Left ventricle myocardium inferior (tissue), 1 donor: ENCODE measurements around the gene CDH4. TPM values are rescaled to one million over a fixed set of nuclear protein-coding genes. Genes with fewer than 3 reads are reported as not detected.

ENCODE experiments used
- DNase-seq: peaks from one replicate; pipeline ENCODE4 v3.0.0-alpha.2; 2020
- H3K27ac ChIP-seq: fragments of 200-600 bp; replicated peaks from 2 replicates; pipeline ENCODE4 v1.8.0; 2021
- H3K27me3 ChIP-seq: fragments of 200-600 bp; 2 replicates; pipeline ENCODE4 v1.8.0; 2021; ENCODE audit warnings: low read depth
- H3K36me3 ChIP-seq: fragments of 200-600 bp; 2 replicates; pipeline ENCODE4 v1.8.0; 2021
- H3K4me1 ChIP-seq: fragments of 200-600 bp; 2 replicates; pipeline ENCODE4 v1.8.0; 2021
- H3K4me3 ChIP-seq: fragments of 200-600 bp; 2 replicates; pipeline ENCODE4 v1.8.0; 2021; ENCODE audit warnings: mild to moderate bottlenecking, moderate library complexity
- H3K9me3 ChIP-seq: fragments of 200-600 bp; replicated peaks from 2 replicates; pipeline ENCODE4 v1.8.0; 2021
- CTCF ChIP-seq: fragments of 200-600 bp; IDR thresholded peaks from 2 replicates; pipeline ENCODE4 v1.8.0; 2021; ENCODE audit warnings: antibody characterized with exemption, mild to moderate bottlenecking, borderline replicate concordance
- intact Hi-C: fragments of 100-400 bp; cut with micrococcal nuclease; formaldehyde crosslinking; loops from one replicate; pipeline ENCODE4 v1.11.0; 2022
- total RNA-seq: library from RNA; stranded (reverse); fragmentation: NEBNext Ultra II Directional; extraction: Animal tissue kit (Norgen Biotek cat#: 25700); gene quantifications from one replicate; pipeline ENCODE4 v1.2.1, GENCODE V29; 2021
- donor health status: DM: no; HTN: yes; CAD: no; lungs with severe emphysema.

Gene CDH4
- total RNA-seq, 1 donor from 2014 or later: 0.05 TPM

GRCh38 chr20:61297986-61298385 is 45.9 kb downstream of the CDH4 start:
- no peak for TF ChIP-seq CTCF
- no peaks in the 10 kb centered on the region for H3K36me3 ChIP-seq

GRCh38 chr20:61298661-61299060 is 46.6 kb downstream of the CDH4 start:
- Histone ChIP-seq H3K4me1 (no peaks in the 10 kb centered on the region), H3K27me3 (peaks cover 27% of the 10 kb centered on the region), H3K27ac (no peak overlapping the region), H3K36me3 (no peaks in the 10 kb centered on the region), H3K9me3 (no peaks in the 10 kb centered on the region), H3K4me3 (no peak overlapping the region)
- no peak for DNase-seq
- no peak for TF ChIP-seq CTCF
- intact Hi-C loops: no loop called here

More at GRCh38 chr20:61297986-61298385, 45.9 kb downstream of the CDH4 start:
- DNase-seq: no peak
- H3K4me1 ChIP-seq: no peaks in the 10 kb centered on the region
- no peaks in the 10 kb centered on the region for H3K9me3 ChIP-seq
- no peak overlapping the region for H3K4me3 ChIP-seq
- intact Hi-C loops: no loop called here
- H3K27ac ChIP-seq: no peak overlapping the region
- peaks cover 20% of the 10 kb centered on the region for H3K27me3 ChIP-seq

- no peak for DNase-seq
- TF ChIP-seq CTCF: no peak
- intact Hi-C loops: no loop called here
These were observed 47.0 kb downstream of the CDH4 start for GRCh38 chr20:61299104-61299503.

GRCh38 chr20:61299618-61300017 is 47.6 kb downstream of the CDH4 start:
- no peak for DNase-seq
- peaks cover 32% of the 10 kb centered on the region for H3K27me3 ChIP-seq
- H3K4me1 ChIP-seq: no peaks in the 10 kb centered on the region
- no peak overlapping the region for H3K4me3 ChIP-seq
- H3K36me3 ChIP-seq: no peaks in the 10 kb centered on the region
- no peaks in the 10 kb centered on the region for H3K9me3 ChIP-seq
- no peak overlapping the region for H3K27ac ChIP-seq
- no peak for TF ChIP-seq CTCF
- intact Hi-C loops: no loop called here

More at GRCh38 chr20:61299104-61299503, 47.0 kb downstream of the CDH4 start:
- Histone ChIP-seq H3K4me3 (no peak overlapping the region), H3K27me3 (peaks cover 31% of the 10 kb centered on the region), H3K9me3 (no peaks in the 10 kb centered on the region), H3K36me3 (no peaks in the 10 kb centered on the region), H3K4me1 (no peaks in the 10 kb centered on the region), H3K27ac (no peak overlapping the region)

- no peaks in the 10 kb centered on the region for H3K9me3 ChIP-seq
- DNase-seq: no peak
- intact Hi-C loops: no loop called here
- peaks cover 34% of the 10 kb centered on the region for H3K27me3 ChIP-seq
- TF ChIP-seq CTCF: no peak
- H3K4me3 ChIP-seq: no peak overlapping the region
- H3K27ac ChIP-seq: no peak overlapping the region
- H3K36me3 ChIP-seq: no peaks in the 10 kb centered on the region
- H3K4me1 ChIP-seq: no peaks in the 10 kb centered on the region
These were observed 48.2 kb downstream of the CDH4 start for GRCh38 chr20:61300293-61300692.

- Histone ChIP-seq H3K36me3 (no peaks in the 10 kb centered on the region), H3K9me3 (no peaks in the 10 kb centered on the region), H3K27me3 (peaks cover 36% of the 10 kb centered on the region), H3K4me1 (no peaks in the 10 kb centered on the region), H3K4me3 (no peak overlapping the region), H3K27ac (no peak overlapping the region)
- no peak for DNase-seq
- no peak for TF ChIP-seq CTCF
- intact Hi-C loops: no loop called here
These were observed 48.6 kb downstream of the CDH4 start for GRCh38 chr20:61300709-61301108.
